22Rv1 (cell line): ENCODE measurements around the gene GRPEL1.

ENCODE experiments used
- CTCF ChIP-seq: fragments of 450-650 bp; IDR thresholded peaks from 2 replicates; pipeline ENCODE4 v1.5.1; 2017; ENCODE audit warnings: mild to moderate bottlenecking
- ZFX ChIP-seq: fragments of 450-650 bp; IDR thresholded peaks from 2 replicates; pipeline ENCODE4 v1.6.1; 2017; ENCODE audit warnings: antibody characterized with exemption, borderline replicate concordance

- TF ChIP-seq CTCF: no peak
- no peak for TF ChIP-seq ZFX
These were observed 40.8 kb upstream of the GRPEL1 start for GRCh38 chr4:7108660-7109059.
